ENCODE measurements around the gene ANKRD7.

Gene ANKRD7, protein sequence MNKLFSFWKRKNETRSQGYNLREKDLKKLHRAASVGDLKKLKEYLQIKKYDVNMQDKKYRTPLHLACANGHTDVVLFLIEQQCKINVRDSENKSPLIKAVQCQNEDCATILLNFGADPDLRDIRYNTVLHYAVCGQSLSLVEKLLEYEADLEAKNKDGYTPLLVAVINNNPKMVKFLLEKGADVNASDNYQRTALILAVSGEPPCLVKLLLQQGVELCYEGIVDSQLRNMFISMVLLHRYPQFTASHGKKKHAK

DNA sequence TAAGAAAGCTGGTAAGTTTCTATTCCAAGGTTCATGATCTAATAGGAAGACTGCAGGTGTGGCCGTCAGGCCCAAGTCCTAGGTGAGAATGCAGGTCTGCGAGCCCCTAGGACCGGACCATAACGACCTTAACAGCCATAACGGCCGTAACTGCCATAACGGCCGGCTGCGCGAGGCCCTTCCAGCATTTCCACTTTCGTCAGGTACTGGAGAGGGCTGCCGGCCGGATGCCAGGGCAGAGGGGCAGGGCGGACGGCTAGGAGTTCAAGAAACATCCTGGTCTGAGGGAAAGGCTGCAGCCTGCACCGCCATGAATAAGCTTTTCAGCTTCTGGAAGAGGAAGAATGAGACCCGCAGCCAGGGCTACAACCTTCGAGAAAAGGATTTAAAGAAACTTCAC, at the start of gene ANKRD7:
Gene ANKRD7 (plus strand): TSS at position 184 of the 400 bp plus-strand sequence. CDS start 127 bp downstream, at position 311.
- Mint-ChIP-seq H3K36me3 (ENCODE audit: low read depth) (no peaks in the 10 kb centered on the region), H3K4me3 (no peak within 1 kb of the TSS), H3K27me3 (ENCODE audit: low read depth) (peaks cover 4% of the 10 kb centered on the region), H3K9me3 (no peaks in the 10 kb centered on the region), H3K4me1 (ENCODE audit: low read depth) (no peaks in the 10 kb centered on the region), H3K27ac (no peak within 1 kb of the TSS)
- no peak for DNase-seq (ENCODE audit: low spot score)

- H3K36me3 Mint-ChIP-seq (ENCODE audit: low read depth), result no peaks in the 10 kb centered on the region
- no peak overlapping the region for H3K27ac Mint-ChIP-seq
- H3K4me3 Mint-ChIP-seq, result no peak overlapping the region
- H3K9me3 Mint-ChIP-seq, result no peaks in the 10 kb centered on the region
- peaks cover 11% of the 10 kb centered on the region for H3K27me3 Mint-ChIP-seq (ENCODE audit: low read depth)
- no peak for DNase-seq (ENCODE audit: low spot score)
- H3K4me1 Mint-ChIP-seq (ENCODE audit: low read depth), result no peaks in the 10 kb centered on the region
Measured at GRCh38 chr7:118175740-118176139, 48.8 kb upstream of the ANKRD7 start.

DNA sequence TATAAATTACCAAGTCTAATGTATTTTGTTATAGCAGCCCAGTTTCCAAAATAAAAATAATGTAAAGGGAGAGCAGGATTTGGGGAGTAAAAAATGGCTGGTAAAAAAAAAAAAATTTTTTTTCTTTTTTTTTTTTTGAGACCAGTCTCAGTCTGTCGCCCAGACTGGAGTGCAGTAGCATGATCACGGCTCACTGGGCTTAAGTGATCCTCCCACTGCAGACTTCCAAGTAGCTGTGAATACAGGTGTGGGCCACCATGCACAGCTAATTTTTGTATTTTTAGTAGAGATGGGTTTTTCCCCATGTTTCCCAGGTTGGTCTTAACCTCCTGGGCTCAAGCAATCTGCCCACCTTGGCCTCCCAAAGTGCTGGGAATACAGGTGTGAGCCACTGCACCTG, 45.3 kb upstream of the ANKRD7 start:
- peaks cover 10% of the 10 kb centered on the region for H3K27me3 Mint-ChIP-seq (ENCODE audit: low read depth)
- H3K4me3 Mint-ChIP-seq, result no peak overlapping the region
- peaks cover 8% of the 10 kb centered on the region for H3K36me3 Mint-ChIP-seq (ENCODE audit: low read depth)
- no peak overlapping the region for H3K27ac Mint-ChIP-seq
- H3K4me1 Mint-ChIP-seq (ENCODE audit: low read depth), result peaks cover 7% of the 10 kb centered on the region
- no peaks in the 10 kb centered on the region for H3K9me3 Mint-ChIP-seq
- no peak for DNase-seq (ENCODE audit: low spot score)

DNA sequence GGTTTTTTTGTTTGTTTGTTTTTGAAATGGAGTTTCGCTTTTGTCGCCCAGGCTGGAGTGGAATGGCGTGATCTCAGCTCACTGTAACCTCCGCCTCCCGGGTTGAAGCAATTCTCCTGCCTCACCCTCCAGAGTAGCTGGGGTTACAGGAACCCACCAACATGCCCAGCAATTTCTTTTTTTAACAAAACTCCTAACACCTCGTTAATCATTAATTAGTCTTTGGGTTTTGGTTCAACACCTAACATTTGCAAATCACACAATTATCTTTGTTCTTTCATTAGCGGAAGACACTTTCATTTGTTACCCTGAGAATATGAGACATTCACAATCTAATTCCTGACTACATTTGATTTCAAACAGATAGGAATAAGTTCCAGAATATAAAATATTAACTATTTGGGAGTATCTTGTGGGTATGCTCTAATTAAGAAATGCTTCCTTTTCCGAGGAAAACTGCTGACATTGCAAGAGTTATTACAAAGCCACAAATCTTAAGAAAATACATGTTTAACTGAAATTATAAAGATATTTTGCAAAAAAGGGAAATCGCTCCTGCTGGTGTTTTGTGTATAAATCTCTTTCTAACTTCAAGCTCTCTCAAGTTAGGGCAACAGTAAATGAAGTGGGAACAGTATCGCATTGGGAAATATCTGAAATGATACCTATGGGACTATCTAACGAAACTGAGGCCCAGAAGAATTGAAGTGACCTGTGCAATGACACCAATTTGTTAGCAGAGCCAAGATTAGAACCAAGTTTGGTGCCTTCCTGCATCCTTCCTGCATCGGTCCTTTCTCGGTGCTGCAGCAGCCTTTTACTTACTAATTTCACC, 41.7 kb upstream of the ANKRD7 start:
- peak overlapping the region; percentile 99 for H3K27ac Mint-ChIP-seq
- peaks cover 5% of the 10 kb centered on the region for H3K27me3 Mint-ChIP-seq (ENCODE audit: low read depth)
- H3K4me3 Mint-ChIP-seq, result peak overlapping the region; percentile 97
- peaks cover 29% of the 10 kb centered on the region for H3K36me3 Mint-ChIP-seq (ENCODE audit: low read depth)
- no peaks in the 10 kb centered on the region for H3K9me3 Mint-ChIP-seq
- H3K4me1 Mint-ChIP-seq (ENCODE audit: low read depth), result peaks cover 26% of the 10 kb centered on the region
- DNase-seq (ENCODE audit: low spot score), result no peak

DNA sequence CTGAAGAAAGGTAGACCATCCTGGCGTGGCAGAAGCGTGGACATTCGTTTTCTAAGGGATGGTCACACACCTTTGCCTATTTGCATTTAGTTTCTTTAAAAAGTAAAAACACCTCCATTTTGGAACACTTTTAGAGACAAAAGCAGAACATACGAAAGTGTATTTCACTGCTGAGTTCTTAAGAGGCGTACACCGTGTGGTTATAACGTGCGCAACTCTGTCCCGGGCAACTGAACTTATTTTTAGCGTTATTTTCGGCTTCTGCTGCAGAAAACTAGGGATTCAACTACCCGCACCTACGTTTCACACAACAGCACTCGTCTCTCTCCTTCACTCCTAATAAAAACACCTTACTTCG, 41.1 kb upstream of the ANKRD7 start:
- no peak for DNase-seq (ENCODE audit: low spot score)
- peaks cover 26% of the 10 kb centered on the region for H3K4me1 Mint-ChIP-seq (ENCODE audit: low read depth)
- peak overlapping the region; percentile 97 for H3K4me3 Mint-ChIP-seq
- H3K9me3 Mint-ChIP-seq, result no peaks in the 10 kb centered on the region
- peaks cover 33% of the 10 kb centered on the region for H3K36me3 Mint-ChIP-seq (ENCODE audit: low read depth)
- peak overlapping the region; percentile 99 for H3K27ac Mint-ChIP-seq
- peaks cover 2% of the 10 kb centered on the region for H3K27me3 Mint-ChIP-seq (ENCODE audit: low read depth)

DNA sequence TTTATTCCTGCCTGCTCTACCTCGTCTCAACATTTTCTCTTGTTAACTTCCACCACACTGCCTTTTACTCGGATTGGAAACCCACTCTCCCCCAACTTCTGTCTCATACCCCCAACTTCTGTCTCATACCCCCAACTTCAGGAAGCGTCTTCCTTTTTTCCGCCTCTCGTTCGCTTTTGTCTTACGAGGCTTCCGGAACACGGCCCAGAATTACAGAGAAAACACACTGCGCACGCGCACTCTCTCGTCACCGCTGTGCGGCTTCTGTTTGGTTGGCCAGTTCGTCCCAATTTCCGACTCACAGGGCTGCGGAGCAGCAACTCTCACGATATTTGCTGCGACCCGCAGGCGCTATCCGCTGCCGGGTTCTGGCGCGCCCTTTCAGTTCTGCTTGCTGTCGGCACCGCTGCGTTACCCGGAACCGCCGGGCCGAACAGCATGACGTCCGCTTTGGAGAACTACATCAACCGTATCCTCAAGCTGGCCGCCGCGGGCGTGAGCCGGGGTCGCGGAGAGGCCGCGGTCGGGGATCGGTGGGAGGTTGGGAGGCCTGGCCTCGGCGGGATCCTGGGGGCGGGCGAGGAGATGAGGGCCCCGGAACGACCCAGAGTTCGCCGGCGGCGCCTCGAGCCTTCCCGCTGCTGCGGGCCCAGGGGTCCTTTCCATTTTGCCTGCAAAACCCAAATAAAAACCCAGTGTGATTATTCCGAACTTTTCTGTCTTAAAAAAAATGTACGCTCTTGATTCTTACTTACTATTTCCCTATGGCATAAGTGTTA, 40.5 kb upstream of the ANKRD7 start, which contains the start of gene LSM8:
Gene LSM8 (plus strand): TSS at position 379 of the 779 bp plus-strand sequence. CDS start 60 bp downstream, at position 439.
- no peaks in the 10 kb centered on the region for H3K9me3 Mint-ChIP-seq
- peak; percentile 98 for DNase-seq (ENCODE audit: low spot score)
- peaks cover 26% of the 10 kb centered on the region for H3K4me1 Mint-ChIP-seq (ENCODE audit: low read depth)
- H3K27me3 Mint-ChIP-seq (ENCODE audit: low read depth), result peaks cover 2% of the 10 kb centered on the region
- peaks cover 38% of the 10 kb centered on the region for H3K36me3 Mint-ChIP-seq (ENCODE audit: low read depth)
- H3K4me3 Mint-ChIP-seq, result peak within 1 kb of the TSS; percentile 97
- H3K27ac Mint-ChIP-seq, result peak within 1 kb of the TSS; percentile 99

GRCh38 chr7:118184565-118184940, 40.0 kb upstream of the ANKRD7 start:
- peaks cover 26% of the 10 kb centered on the region for H3K4me1 Mint-ChIP-seq (ENCODE audit: low read depth)
- peaks cover 41% of the 10 kb centered on the region for H3K36me3 Mint-ChIP-seq (ENCODE audit: low read depth)
- peak overlapping the region; percentile 99 for H3K27ac Mint-ChIP-seq
- peaks cover 2% of the 10 kb centered on the region for H3K27me3 Mint-ChIP-seq (ENCODE audit: low read depth)
- no peak for DNase-seq (ENCODE audit: low spot score)
- H3K9me3 Mint-ChIP-seq, result no peaks in the 10 kb centered on the region
- peak overlapping the region; percentile 97 for H3K4me3 Mint-ChIP-seq

DNA sequence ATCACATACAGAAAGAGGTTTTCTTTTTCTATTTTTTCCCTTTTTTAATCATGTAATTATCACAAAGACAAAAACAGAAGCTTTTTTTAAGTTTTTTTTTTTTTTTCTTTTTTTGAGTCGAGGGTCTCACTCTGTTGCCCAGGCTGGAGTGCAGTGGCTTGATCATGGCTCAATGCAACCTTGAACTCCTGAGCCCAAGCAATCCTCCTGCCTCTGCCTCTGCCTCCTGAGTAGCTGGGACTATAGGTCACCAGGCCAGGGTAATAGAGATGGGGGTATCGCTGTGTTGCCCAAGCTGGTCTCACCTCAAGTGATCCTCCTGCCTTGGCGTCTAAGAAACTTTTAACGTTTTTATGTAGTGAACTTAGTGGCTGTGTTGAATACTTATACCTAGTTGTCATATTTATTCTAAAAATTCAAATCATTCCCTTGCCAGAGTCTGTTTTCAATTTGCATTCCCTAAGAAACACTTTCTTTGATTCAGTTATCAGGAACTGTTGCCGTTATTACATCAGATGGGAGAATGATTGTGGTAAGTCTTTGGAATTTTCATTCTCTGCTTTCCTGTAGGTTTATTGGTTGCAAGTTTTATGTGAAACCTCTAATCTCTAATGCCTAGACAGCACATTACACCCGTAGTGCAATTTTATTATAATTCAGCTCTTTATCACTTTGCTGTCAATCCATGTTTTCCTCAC, 39.2 kb upstream of the ANKRD7 start:
- Mint-ChIP-seq H3K36me3 (ENCODE audit: low read depth) (peaks cover 45% of the 10 kb centered on the region), H3K9me3 (no peaks in the 10 kb centered on the region), H3K4me3 (peak overlapping the region; percentile 97), H3K27ac (peak overlapping the region; percentile 99), H3K4me1 (ENCODE audit: low read depth) (peaks cover 26% of the 10 kb centered on the region), H3K27me3 (ENCODE audit: low read depth) (peaks cover 2% of the 10 kb centered on the region)
- no peak for DNase-seq (ENCODE audit: low spot score)

DNA sequence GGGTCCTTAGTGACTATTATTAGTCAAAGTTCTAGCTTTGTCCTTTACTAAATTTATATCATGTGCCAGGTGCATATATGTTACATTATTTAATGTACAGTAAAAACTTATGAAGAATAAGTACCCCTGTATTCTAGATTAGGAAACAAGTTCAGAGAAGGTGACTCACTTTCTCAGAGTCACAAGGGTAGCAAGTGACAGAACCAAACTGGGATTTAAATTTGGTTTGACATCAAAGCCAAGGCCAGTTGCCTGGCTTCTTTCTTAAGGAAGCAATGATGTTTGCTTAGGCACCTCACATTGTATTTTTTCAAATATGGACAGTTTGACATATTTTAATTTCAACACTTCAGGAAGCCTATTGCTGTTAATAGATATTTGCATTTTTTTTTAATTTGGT, 38.0 kb upstream of the ANKRD7 start:
- H3K4me1 Mint-ChIP-seq (ENCODE audit: low read depth), result peaks cover 26% of the 10 kb centered on the region
- no peak overlapping the region for H3K27ac Mint-ChIP-seq
- peaks cover 2% of the 10 kb centered on the region for H3K27me3 Mint-ChIP-seq (ENCODE audit: low read depth)
- peak overlapping the region; percentile 97 for H3K4me3 Mint-ChIP-seq
- no peaks in the 10 kb centered on the region for H3K9me3 Mint-ChIP-seq
- peaks cover 49% of the 10 kb centered on the region for H3K36me3 Mint-ChIP-seq (ENCODE audit: low read depth)
- DNase-seq (ENCODE audit: low spot score), result no peak

GRCh38 chr7:118194571-118194970, 29.9 kb upstream of the ANKRD7 start:
- H3K36me3 Mint-ChIP-seq (ENCODE audit: low read depth), result peaks cover 18% of the 10 kb centered on the region
- H3K9me3 Mint-ChIP-seq, result no peaks in the 10 kb centered on the region
- H3K27me3 Mint-ChIP-seq (ENCODE audit: low read depth), result no peaks in the 10 kb centered on the region
- no peak for DNase-seq (ENCODE audit: low spot score)
- no peak overlapping the region for H3K4me3 Mint-ChIP-seq
- H3K4me1 Mint-ChIP-seq (ENCODE audit: low read depth), result no peaks in the 10 kb centered on the region
- H3K27ac Mint-ChIP-seq, result no peak overlapping the region

GRCh38 chr7:118195837-118196474, 28.5 kb upstream of the ANKRD7 start:
- DNase-seq (ENCODE audit: low spot score), result peak; percentile 16
- H3K27ac Mint-ChIP-seq, result no peak overlapping the region
- H3K4me1 Mint-ChIP-seq (ENCODE audit: low read depth), result no peaks in the 10 kb centered on the region
- no peak overlapping the region for H3K4me3 Mint-ChIP-seq
- H3K36me3 Mint-ChIP-seq (ENCODE audit: low read depth), result peaks cover 14% of the 10 kb centered on the region
- H3K9me3 Mint-ChIP-seq, result no peaks in the 10 kb centered on the region
- no peaks in the 10 kb centered on the region for H3K27me3 Mint-ChIP-seq (ENCODE audit: low read depth)

DNA sequence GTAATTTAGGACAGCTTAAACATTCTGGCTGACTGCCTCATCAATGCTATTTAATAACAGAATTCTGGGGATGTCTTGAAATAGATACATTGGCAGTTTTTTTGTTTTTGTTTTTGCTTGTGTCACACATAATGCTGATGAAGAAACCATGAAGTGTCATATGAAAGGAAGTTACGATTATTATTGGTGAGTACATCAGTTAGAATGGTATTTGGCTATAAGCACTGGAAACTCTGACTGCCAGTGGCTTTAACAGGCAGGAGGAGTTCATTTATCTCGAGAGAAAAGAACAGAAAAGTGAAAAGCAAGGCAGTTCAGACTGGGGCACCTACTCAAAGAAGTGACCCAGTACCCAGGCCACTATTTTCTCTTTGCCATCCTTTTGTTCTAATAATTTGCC, 22.4 kb upstream of the ANKRD7 start:
- Mint-ChIP-seq H3K4me3 (no peak overlapping the region), H3K27ac (no peak overlapping the region), H3K27me3 (ENCODE audit: low read depth) (peaks cover 4% of the 10 kb centered on the region), H3K9me3 (no peaks in the 10 kb centered on the region), H3K4me1 (ENCODE audit: low read depth) (no peaks in the 10 kb centered on the region), H3K36me3 (ENCODE audit: low read depth) (no peaks in the 10 kb centered on the region)
- no peak for DNase-seq (ENCODE audit: low spot score)
